Measurements from ENCODE around the gene HEXIM2. TPM values are rescaled to one million over a fixed set of nuclear protein-coding genes. Genes with fewer than 3 reads are reported as not detected.

The HEXIM2 gene
- total and polyA plus RNA-seq, 2 of the 13 experiments (the other 11 are each of a cell fraction or from before 2014, with no cell fraction given): 27.1 to 32.4 TPM

- TF ChIP-seq ZBTB1 (CRISPR knock-in tag; IDR thresholded peaks at IDR 0.05; ENCODE audit: borderline replicate concordance) (no peak; the same call in 1 of the 2 replicates), SP4 (CRISPR knock-in tag; IDR thresholded peaks at IDR 0.05) (peak; percentile 62; the same call in 1 of the 2 replicates), ZNF431 (CRISPR knock-in tag; IDR thresholded peaks at IDR 0.05; ENCODE audit: borderline replicate concordance, low read depth) (0 out of 2 replicates have a peak, but pooled peaks have one; percentile 16), ZBTB3 (CRISPR knock-in tag; IDR thresholded peaks at IDR 0.05; ENCODE audit: borderline replicate concordance, low read depth) (no peak; the same call in 1 of the 2 replicates), MTA3 (CRISPR knock-in tag; IDR thresholded peaks at IDR 0.05) (no peak), ZNF550 (CRISPR knock-in tag; IDR thresholded peaks at IDR 0.05; ENCODE audit: borderline replicate concordance) (no peak), RFX5 (IDR thresholded peaks at IDR 0.05; ENCODE audit: low read depth, low read length) (no peak), PAWR (CRISPR knock-in tag; IDR thresholded peaks at IDR 0.05; ENCODE audit: borderline replicate concordance) (no peak), ZNF350 (CRISPR knock-in tag; IDR thresholded peaks at IDR 0.05; ENCODE audit: borderline replicate concordance, low read depth) (peak; percentile 81), ZFY (CRISPR knock-in tag; IDR thresholded peaks at IDR 0.05) (peak; percentile 68), PTBP1 (IDR thresholded peaks at IDR 0.05; ENCODE audit: low read depth, low read length, poor library complexity, severe bottlenecking) (peak; percentile 58), NAIF1 (CRISPR knock-in tag; IDR thresholded peaks at IDR 0.05; ENCODE audit: borderline replicate concordance) (peak; percentile 73; the same call in 1 of the 2 replicates), NR1H2 (CRISPR knock-in tag; IDR thresholded peaks at IDR 0.05; ENCODE audit: borderline replicate concordance, low read depth) (no peak), ZNF691 (CRISPR knock-in tag; IDR thresholded peaks at IDR 0.05; ENCODE audit: borderline replicate concordance, low read depth) (peak; percentile 63; the same call in 1 of the 2 replicates), PHF8 (CRISPR knock-in tag; IDR thresholded peaks at IDR 0.05) (no peak), ZNF589 (CRISPR knock-in tag; conservative IDR thresholded peaks at IDR 0.05) (no peak), SCMH1 (CRISPR knock-in tag; IDR thresholded peaks at IDR 0.05; ENCODE audit: borderline replicate concordance) (no peak), ZNF430 (CRISPR knock-in tag; IDR thresholded peaks at IDR 0.05) (peak; percentile 87), KLF9 (CRISPR knock-in tag; IDR thresholded peaks at IDR 0.05; ENCODE audit: low read depth) (peak; percentile 77), SOX6 (IDR thresholded peaks at IDR 0.05) (no peak), SOX6 (CRISPR knock-in tag; IDR thresholded peaks at IDR 0.05) (peak; percentile 90), WIZ (CRISPR knock-in tag; IDR thresholded peaks at IDR 0.05) (no peak; the same call in 1 of the 2 replicates)
- TF ChIP-seq, protein P1, sequence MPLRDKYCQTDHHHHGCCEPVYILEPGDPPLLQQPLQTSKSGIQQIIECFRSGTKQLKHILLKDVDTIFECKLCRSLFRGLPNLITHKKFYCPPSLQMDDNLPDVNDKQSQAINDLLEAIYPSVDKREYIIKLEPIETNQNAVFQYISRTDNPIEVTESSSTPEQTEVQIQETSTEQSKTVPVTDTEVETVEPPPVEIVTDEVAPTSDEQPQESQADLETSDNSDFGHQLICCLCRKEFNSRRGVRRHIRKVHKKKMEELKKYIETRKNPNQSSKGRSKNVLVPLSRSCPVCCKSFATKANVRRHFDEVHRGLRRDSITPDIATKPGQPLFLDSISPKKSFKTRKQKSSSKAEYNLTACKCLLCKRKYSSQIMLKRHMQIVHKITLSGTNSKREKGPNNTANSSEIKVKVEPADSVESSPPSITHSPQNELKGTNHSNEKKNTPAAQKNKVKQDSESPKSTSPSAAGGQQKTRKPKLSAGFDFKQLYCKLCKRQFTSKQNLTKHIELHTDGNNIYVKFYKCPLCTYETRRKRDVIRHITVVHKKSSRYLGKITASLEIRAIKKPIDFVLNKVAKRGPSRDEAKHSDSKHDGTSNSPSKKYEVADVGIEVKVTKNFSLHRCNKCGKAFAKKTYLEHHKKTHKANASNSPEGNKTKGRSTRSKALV (CRISPR knock-in tag; IDR thresholded peaks at IDR 0.05): peak; percentile 42; the same call in 1 of the 2 replicates
- TF ChIP-seq, protein P2, sequence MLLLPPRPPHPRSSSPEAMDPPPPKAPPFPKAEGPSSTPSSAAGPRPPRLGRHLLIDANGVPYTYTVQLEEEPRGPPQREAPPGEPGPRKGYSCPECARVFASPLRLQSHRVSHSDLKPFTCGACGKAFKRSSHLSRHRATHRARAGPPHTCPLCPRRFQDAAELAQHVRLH (CRISPR knock-in tag; IDR thresholded peaks at IDR 0.05; ENCODE audit: borderline replicate concordance, low read depth): peak; percentile 92
- TF ChIP-seq, protein P3, sequence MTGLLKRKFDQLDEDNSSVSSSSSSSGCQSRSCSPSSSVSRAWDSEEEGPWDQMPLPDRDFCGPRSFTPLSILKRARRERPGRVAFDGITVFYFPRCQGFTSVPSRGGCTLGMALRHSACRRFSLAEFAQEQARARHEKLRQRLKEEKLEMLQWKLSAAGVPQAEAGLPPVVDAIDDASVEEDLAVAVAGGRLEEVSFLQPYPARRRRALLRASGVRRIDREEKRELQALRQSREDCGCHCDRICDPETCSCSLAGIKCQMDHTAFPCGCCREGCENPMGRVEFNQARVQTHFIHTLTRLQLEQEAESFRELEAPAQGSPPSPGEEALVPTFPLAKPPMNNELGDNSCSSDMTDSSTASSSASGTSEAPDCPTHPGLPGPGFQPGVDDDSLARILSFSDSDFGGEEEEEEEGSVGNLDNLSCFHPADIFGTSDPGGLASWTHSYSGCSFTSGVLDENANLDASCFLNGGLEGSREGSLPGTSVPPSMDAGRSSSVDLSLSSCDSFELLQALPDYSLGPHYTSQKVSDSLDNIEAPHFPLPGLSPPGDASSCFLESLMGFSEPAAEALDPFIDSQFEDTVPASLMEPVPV (CRISPR knock-in tag; IDR thresholded peaks at IDR 0.05): peak; percentile 60; the same call in 1 of the 2 replicates
Measured at GRCh38 chr17:45171338-45172231, 9.9 kb downstream of the HEXIM2 start (continued).
